ENCODE data around the gene CLEC10A.
A peak's percentile ranks its signal among the peaks of the same experiment; 100 is the strongest.
"Not testable (repeated sequence)": the region's sequence is repeated elsewhere in the genome, so short reads cannot be mapped to it uniquely, and the experiment has no call there.

CLEC10A gene

DNA sequence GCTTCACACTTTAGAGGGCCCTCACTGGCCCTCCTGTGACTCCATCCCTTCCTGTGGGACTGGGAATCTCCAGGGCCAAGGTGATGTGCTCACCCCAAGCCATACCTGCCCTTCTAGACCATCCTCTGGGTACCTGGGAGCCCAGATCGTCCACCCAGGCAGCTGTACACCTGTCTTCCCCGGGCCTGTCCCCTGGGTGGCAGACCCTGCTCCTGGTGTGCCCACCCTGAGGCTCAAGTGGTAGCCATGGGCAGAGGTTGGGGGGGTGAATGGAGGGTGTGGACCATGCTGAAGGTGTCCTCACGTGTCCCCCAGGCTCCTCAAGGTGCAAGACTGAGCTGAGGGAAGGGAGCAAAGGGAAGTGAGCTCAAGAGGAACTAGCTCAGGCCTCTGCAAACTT, 9.3 kb downstream of the CLEC10A start:
- no peak for DNase-seq

DNA sequence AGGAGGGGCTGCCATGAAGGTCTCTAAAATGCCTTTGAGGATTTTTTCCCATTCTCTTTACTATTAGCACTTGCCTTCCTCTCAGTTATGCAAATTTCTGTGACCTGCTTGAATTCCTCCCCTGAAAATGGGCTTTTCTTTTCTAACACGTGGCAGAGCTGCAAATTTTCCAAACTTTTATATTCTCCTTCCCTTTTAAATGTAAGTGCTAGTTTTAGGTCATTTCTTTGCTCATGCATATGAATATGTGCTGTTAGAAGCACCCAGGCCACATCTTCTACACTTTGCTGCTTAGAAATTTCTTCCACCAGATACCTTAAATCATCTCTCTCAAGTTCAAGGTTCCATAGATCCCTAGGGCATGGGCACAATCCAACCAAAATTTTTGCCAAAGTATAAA, 11.8 kb downstream of the CLEC10A start:
- no peak for DNase-seq

GRCh38 chr17:7067198-7067597, 12.9 kb downstream of the CLEC10A start:
- no peak for DNase-seq

- no peak for DNase-seq
Measured at GRCh38 chr17:7064261-7064660, 15.8 kb downstream of the CLEC10A start.

DNA sequence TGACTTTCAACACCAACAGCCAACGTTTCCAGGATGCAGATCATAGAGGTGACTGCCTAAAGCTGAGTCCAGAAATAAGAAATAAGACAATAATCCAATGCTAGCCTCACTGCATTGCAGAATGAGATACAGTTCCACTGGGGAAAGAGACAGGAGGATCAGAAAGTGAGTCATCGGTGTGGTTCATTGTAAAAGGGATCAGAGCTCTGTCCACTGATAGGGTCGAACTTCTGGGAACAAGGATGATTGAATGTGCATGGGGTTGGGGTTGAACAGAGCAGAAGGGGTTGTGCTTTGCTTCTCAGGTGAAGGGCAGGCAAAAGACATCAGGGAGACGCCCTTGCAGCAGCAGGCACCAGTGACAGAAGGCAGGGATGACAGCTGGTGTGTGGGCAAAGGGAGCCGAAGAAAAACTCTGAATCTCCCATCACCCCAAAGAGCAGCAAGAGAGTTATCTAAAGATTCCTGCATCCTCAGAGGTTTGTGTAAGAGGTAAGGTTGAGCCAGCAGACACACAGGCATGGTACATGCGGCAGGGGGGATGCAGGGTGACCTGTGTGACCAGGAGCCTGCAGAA, 16.4 kb downstream of the CLEC10A start:
- no peak for DNase-seq

- peak; percentile 43 for DNase-seq
Measured at GRCh38 chr17:7060165-7060891, 19.7 kb downstream of the CLEC10A start.

GRCh38 chr17:7058831-7059447, 21.1 kb downstream of the CLEC10A start:
- no peak for DNase-seq

DNA sequence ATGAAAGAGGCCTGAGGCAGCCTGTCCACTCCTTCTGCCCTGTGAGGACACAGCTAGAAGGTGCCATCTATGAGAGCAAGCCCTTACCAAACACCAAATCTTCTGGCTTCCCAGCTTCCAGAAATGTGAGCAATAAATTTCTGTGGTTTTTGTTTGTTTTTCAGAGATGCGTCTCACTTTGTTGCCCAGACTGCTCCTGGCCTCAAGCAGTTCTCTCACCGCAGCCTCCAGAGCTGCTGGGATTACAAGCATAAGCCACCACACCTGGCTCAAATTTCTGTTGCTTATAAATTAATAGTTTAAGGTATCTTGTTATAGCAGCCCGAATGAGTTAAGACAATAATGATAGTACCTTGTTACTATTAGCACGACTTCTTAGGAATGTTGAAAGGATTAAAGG, 23.7 kb downstream of the CLEC10A start:
- no peak for DNase-seq

- not testable (repeated sequence) for DNase-seq
Measured at GRCh38 chr17:7050583-7050982, 29.5 kb downstream of the CLEC10A start.

- DNase-seq: no peak
Measured at GRCh38 chr17:7048968-7049367, 31.1 kb downstream of the CLEC10A start.

DNA sequence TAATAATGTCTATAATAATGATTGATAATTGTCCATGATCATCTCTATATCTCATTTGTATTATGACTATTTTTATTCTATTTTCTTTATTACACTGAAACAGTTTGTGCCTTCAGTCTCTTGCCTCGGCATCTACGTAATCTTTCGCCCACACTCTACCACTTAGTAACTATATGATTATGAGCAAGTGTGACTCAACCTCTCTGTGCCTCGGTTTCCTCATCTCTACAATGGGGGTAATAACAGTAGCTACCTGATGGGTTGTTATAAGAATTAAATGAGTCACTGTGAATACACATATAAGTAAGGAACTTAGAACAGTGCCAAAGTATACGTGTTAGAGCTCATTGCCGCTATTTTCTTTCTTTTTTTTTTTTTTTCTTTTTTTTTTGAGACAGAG, 32.5 kb downstream of the CLEC10A start:
- no peak for DNase-seq

DNA sequence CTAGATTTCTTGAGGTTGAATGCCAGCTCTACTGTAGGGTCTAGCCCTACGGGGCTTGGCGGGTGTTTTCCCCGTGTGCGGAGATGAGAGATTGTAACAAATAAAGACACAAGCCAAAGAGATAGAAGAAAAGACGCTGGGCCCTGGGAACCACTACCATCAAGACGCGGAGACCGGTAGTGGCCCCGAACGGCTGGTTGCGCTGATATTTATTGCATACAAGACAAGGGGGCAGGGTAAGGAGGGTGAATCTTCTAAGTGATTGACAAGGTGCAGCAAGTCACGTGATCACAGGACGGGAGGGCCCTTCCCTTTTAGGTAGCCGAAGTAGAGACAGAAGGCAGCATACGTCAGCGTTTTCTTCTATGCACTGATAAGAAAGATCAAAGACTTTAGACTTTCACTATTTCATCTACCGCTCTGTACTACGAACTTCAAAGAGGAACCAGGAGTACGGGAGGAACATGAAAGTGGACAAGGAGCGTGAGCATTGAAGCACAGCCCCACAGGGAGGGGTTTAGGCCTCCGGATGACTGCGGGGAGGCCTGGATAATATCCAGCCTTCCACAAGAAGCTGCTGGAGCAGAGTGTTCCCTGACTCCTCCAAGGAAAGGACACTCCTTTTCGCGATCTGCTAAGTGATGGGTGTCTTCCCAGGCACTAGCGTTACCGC, 33.2 kb downstream of the CLEC10A start:
- DNase-seq: peak; percentile 58

- peak; percentile 28 for DNase-seq
Measured at GRCh38 chr17:7046127-7046724, 33.8 kb downstream of the CLEC10A start.

DNA sequence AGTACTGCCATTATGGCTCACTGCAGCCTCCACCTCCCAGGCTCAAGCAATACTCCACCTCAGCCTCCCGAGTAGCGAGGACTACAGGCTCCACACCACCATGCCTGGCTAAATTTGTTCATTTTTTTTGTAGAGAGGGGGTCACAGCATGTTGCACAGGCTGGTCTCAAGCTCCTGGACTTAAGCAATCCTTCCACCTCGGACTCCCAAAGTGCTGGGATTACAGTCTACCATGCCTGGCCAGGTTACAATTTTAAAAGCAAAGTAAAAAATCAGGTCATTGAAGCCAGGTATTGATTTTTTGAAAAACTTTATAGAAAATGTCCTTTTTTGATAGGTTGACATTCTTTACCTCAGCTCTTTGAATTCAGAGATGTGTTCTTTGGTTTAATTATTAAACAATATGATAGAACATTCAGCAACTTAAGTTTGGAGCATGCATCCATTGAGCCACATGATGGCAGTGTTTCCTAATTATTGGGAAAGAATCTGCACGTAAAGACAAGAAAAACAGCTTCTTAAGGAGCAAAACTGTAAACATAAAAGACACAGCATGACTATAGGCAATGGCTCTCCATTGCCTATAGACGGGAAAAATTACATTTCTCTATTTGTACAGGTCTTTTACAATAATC, 34.4 kb downstream of the CLEC10A start:
- no peak for DNase-seq

DNA sequence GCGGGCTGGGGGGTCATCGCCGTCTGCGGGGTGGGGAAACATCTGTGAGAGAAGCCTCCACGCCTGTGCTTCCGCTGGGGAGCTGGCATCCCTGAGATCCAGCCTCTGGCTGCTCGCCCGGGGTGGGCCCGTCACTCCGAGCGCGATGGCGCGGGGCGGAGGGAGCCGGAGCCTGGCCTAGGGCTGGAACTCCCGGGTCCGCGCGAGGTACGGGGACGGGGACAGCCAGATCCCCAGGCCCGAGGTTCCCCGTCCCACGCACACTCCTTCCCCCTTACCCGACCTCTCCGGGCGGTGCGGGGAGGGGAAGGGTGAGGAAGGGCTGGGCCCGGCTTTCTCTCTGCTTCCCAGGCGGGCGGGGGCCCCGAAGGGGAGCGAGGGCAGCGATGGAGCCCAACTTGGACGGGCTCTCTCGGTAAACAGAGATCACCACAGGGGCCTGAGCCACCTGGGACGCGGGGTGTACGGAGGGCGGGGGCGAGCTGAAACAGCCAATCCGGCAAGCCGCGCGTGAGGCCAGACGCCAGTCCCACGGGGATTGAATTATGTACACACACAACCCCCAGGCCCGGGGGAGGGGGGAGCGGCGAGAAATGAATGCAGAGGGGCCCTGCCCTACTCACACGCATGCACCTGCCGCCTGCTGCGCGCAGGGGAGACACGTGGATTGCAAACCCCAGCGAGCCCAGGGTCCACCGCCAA, 36.4 kb downstream of the CLEC10A start, which contains the start of gene SLC16A11:
TSS of gene SLC16A11 (minus strand) at position 596 of the 702 bp plus-strand sequence. CDS start at position 17, 579 bp downstream.
- peak; percentile 48 for DNase-seq

- no peak for DNase-seq
Measured at GRCh38 chr17:7043182-7043496, 36.9 kb downstream of the CLEC10A start.

GRCh38 chr17:7042501-7043181, 37.4 kb downstream of the CLEC10A start:
- peak; percentile 55 for DNase-seq

- DNase-seq: peak; percentile 34
Measured at GRCh38 chr17:7041607-7042500, 38.2 kb downstream of the CLEC10A start.

- no peak for DNase-seq
Measured at GRCh38 chr17:7039832-7040231, 40.2 kb downstream of the CLEC10A start.

DNA sequence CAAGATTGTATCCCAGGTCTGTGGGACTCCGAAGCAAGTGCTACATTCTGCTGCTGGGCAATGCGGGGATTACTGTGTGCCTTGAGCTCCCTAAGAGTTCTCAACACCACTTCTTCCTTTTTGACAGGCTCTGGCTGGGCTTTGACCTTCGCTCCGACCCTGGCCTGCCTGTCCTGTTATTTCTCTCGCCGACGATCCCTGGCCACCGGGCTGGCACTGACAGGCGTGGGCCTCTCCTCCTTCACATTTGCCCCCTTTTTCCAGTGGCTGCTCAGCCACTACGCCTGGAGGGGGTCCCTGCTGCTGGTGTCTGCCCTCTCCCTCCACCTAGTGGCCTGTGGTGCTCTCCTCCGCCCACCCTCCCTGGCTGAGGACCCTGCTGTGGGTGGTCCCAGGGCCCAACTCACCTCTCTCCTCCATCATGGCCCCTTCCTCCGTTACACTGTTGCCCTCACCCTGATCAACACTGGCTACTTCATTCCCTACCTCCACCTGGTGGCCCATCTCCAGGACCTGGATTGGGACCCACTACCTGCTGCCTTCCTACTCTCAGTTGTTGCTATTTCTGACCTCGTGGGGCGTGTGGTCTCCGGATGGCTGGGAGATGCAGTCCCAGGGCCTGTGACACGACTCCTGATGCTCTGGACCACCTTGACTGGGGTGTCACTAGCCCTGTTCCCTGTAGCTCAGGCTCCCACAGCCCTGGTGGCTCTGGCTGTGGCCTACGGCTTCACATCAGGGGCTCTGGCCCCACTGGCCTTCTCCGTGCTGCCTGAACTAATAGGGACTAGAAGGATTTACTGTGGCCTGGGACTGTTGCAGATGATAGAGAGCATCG, 41.8 kb downstream of the CLEC10A start:
- no peak for DNase-seq
